Measurements from ENCODE around the gene DCAF6.

Gene DCAF6

GRCh38 chr1:168081373-168082007 lies 145.0 kb downstream of the DCAF6 start:
- no peak for TF ChIP-seq TAF1 (IDR thresholded peaks at IDR 0.05; ENCODE audit: borderline replicate concordance, low read depth, low read length)
- no peak for TF ChIP-seq POLR2A (IDR thresholded peaks at IDR 0.05; ENCODE audit: low read depth, low read length)
- no peak for TF ChIP-seq POLR2AphosphoS5 (IDR thresholded peaks at IDR 0.05; ENCODE audit: low read depth, low read length)
- DNase-seq (ENCODE audit: insufficient read length) (no peak), FAIRE-seq (no peak)

- no peak for TF ChIP-seq POLR2A (IDR thresholded peaks at IDR 0.05; ENCODE audit: low read depth, low read length)
- no peak for TF ChIP-seq POLR2AphosphoS5 (IDR thresholded peaks at IDR 0.05; ENCODE audit: low read depth, low read length)
- TF ChIP-seq TAF1 (IDR thresholded peaks at IDR 0.05; ENCODE audit: borderline replicate concordance, low read depth, low read length): no peak
- FAIRE-seq: peak; percentile 91
- peak; percentile 50 for DNase-seq (ENCODE audit: insufficient read length)
These were observed 145.8 kb downstream of the DCAF6 start for GRCh38 chr1:168082008-168082876.

GRCh38 chr1:168083456-168084325 lies 147.2 kb downstream of the DCAF6 start:
- FAIRE-seq: no peak
- TF ChIP-seq TAF1 (IDR thresholded peaks at IDR 0.05; ENCODE audit: borderline replicate concordance, low read depth, low read length): no peak
- no peak for DNase-seq (ENCODE audit: insufficient read length)

- peak; percentile 49 for DNase-seq (ENCODE audit: insufficient read length)
- no peak for TF ChIP-seq POLR2A (IDR thresholded peaks at IDR 0.05; ENCODE audit: low read depth, low read length)
- no peak for TF ChIP-seq TAF1 (IDR thresholded peaks at IDR 0.05; ENCODE audit: borderline replicate concordance, low read depth, low read length)
- no peak for TF ChIP-seq POLR2AphosphoS5 (IDR thresholded peaks at IDR 0.05; ENCODE audit: low read depth, low read length)
- no peak for FAIRE-seq
These were observed 148.1 kb downstream of the DCAF6 start for GRCh38 chr1:168084396-168085231.

GRCh38 chr1:168085401-168085872 lies 149.0 kb downstream of the DCAF6 start:
- TF ChIP-seq POLR2A (IDR thresholded peaks at IDR 0.05; ENCODE audit: low read depth, low read length): no peak
- TF ChIP-seq TAF1 (IDR thresholded peaks at IDR 0.05; ENCODE audit: borderline replicate concordance, low read depth, low read length): no peak
- no peak for DNase-seq (ENCODE audit: insufficient read length)
- FAIRE-seq: no peak

- DNase-seq (ENCODE audit: insufficient read length) (no peak), FAIRE-seq (no peak)
- TF ChIP-seq POLR2A (IDR thresholded peaks at IDR 0.05; ENCODE audit: low read depth, low read length): no peak
- TF ChIP-seq TAF1 (IDR thresholded peaks at IDR 0.05; ENCODE audit: borderline replicate concordance, low read depth, low read length): no peak
- no peak for TF ChIP-seq POLR2AphosphoS5 (IDR thresholded peaks at IDR 0.05; ENCODE audit: low read depth, low read length)
These were observed 150.0 kb downstream of the DCAF6 start for GRCh38 chr1:168086438-168086837.

GRCh38 chr1:168087696-168088095 lies 151.2 kb downstream of the DCAF6 start:
- FAIRE-seq (no peak), DNase-seq (ENCODE audit: insufficient read length) (no peak)
- TF ChIP-seq TAF1 (IDR thresholded peaks at IDR 0.05; ENCODE audit: borderline replicate concordance, low read depth, low read length) (no peak), POLR2AphosphoS5 (IDR thresholded peaks at IDR 0.05; ENCODE audit: low read depth, low read length) (no peak), POLR2A (IDR thresholded peaks at IDR 0.05; ENCODE audit: low read depth, low read length) (no peak)

GRCh38 chr1:168088511-168089325 lies 152.2 kb downstream of the DCAF6 start:
- FAIRE-seq: no peak
- DNase-seq (ENCODE audit: insufficient read length): no peak
- TF ChIP-seq TAF1 (IDR thresholded peaks at IDR 0.05; ENCODE audit: borderline replicate concordance, low read depth, low read length) (no peak), POLR2A (IDR thresholded peaks at IDR 0.05; ENCODE audit: low read depth, low read length) (no peak), POLR2AphosphoS5 (IDR thresholded peaks at IDR 0.05; ENCODE audit: low read depth, low read length) (no peak)

- TF ChIP-seq POLR2A (IDR thresholded peaks at IDR 0.05; ENCODE audit: low read depth, low read length) (no peak), POLR2AphosphoS5 (IDR thresholded peaks at IDR 0.05; ENCODE audit: low read depth, low read length) (no peak), TAF1 (IDR thresholded peaks at IDR 0.05; ENCODE audit: borderline replicate concordance, low read depth, low read length) (no peak)
- DNase-seq (ENCODE audit: insufficient read length): no peak
- FAIRE-seq: no peak
These were observed 153.0 kb downstream of the DCAF6 start for GRCh38 chr1:168089326-168089978.
